ELF-1 (cell line): ENCODE results near the gene SCN10A.

Source experiments
- DNase-seq: peaks from one replicate; pipeline ENCODE4 v3.0.0-alpha.2; 2016; ENCODE audit warnings: low read depth, low spot score

The SCN10A gene

GRCh38 chr3:38816026-38816425, at the start of gene SCN10A:
Gene SCN10A, minus strand, starts transcription at chr3:38816217. Its CDS starts 22,207 bp downstream, at chr3:38794010.
- no peak for DNase-seq

- DNase-seq = no peak
These were observed 37.0 kb upstream of the SCN10A start for GRCh38 chr3:38853011-38853410.

- peak; percentile 47 for DNase-seq
These were observed 27.9 kb upstream of the SCN10A start for GRCh38 chr3:38843898-38844297.

GRCh38 chr3:38842266-38842965, 26.4 kb upstream of the SCN10A start:
- peak; percentile 69 for DNase-seq

- DNase-seq = no peak
These were observed 25.0 kb upstream of the SCN10A start for GRCh38 chr3:38840987-38841386.

GRCh38 chr3:38837358-38837757, 21.3 kb upstream of the SCN10A start:
- DNase-seq = no peak

- peak; percentile 71 for DNase-seq
These were observed 20.5 kb upstream of the SCN10A start for GRCh38 chr3:38836561-38836960.

- DNase-seq = no peak
These were observed 19.9 kb upstream of the SCN10A start for GRCh38 chr3:38835939-38836338.

- no peak for DNase-seq
These were observed 18.7 kb upstream of the SCN10A start for GRCh38 chr3:38834717-38835116.

- peak; percentile 80 for DNase-seq
These were observed 18.1 kb upstream of the SCN10A start for GRCh38 chr3:38834110-38834509.

- peak; percentile 23 for DNase-seq
These were observed 13.4 kb upstream of the SCN10A start for GRCh38 chr3:38829404-38829803.

- DNase-seq = no peak
These were observed 12.7 kb upstream of the SCN10A start for GRCh38 chr3:38828681-38829080.

- no peak for DNase-seq
These were observed 11.8 kb upstream of the SCN10A start for GRCh38 chr3:38827791-38828190.

- no peak for DNase-seq
These were observed 10.0 kb upstream of the SCN10A start for GRCh38 chr3:38826001-38826400.

GRCh38 chr3:38824349-38824748, 8.3 kb upstream of the SCN10A start:
- no peak for DNase-seq

- DNase-seq = no peak
These were observed 7.7 kb upstream of the SCN10A start for GRCh38 chr3:38823722-38824121.

GRCh38 chr3:38823186-38823585, 7.2 kb upstream of the SCN10A start:
- no peak for DNase-seq

- no peak for DNase-seq
These were observed 4.2 kb downstream of the SCN10A start for GRCh38 chr3:38811822-38812221.

GRCh38 chr3:38805765-38806386, 10.1 kb downstream of the SCN10A start:
- DNase-seq = peak; percentile 85

- no peak for DNase-seq
These were observed 11.0 kb downstream of the SCN10A start for GRCh38 chr3:38805004-38805403.

- DNase-seq = no peak
These were observed 15.5 kb downstream of the SCN10A start for GRCh38 chr3:38800511-38800910.

GRCh38 chr3:38793721-38794120, 22.3 kb downstream of the SCN10A start:
- no peak for DNase-seq

GRCh38 chr3:38792983-38793382, 23.0 kb downstream of the SCN10A start:
- no peak for DNase-seq
